ENCODE data around the gene ATIC. TPM values are rescaled to one million over a fixed set of nuclear protein-coding genes. Genes with fewer than 3 reads are reported as not detected.

Gene ATIC
- total RNA-seq, 2 experiments from 2014 or later, result 60.8 to 224 TPM

GRCh38 chr2:215275824-215276223 is 36.0 kb upstream of the ATIC start:
- Histone ChIP-seq H3K36me3 (ENCODE audit: insufficient read depth, low read length) (no peaks in the 10 kb centered on the region), H3K4me3 (ENCODE audit: low read depth, low read length, poor library complexity, severe bottlenecking) (no peak overlapping the region), H2AFZ (ENCODE audit: low read length) (no peak overlapping the region), H3K9me2 (ENCODE audit: insufficient read depth, low read length) (no peaks in the 10 kb centered on the region), H3K79me2 (ENCODE audit: insufficient read depth, low read depth, low read length) (no peaks in the 10 kb centered on the region), H4K20me1 (ENCODE audit: insufficient read depth, low read length) (no peaks in the 10 kb centered on the region), H3K27ac (ENCODE audit: low read depth, low read length, poor library complexity, severe bottlenecking) (no peak overlapping the region), H3K9me3 (ENCODE audit: low read length) (no peaks in the 10 kb centered on the region), H3K4me1 (ENCODE audit: insufficient read depth, low read length, poor library complexity, severe bottlenecking) (no peaks in the 10 kb centered on the region), H3K4me2 (ENCODE audit: low read length) (no peak overlapping the region)
- ChIA-PET CTCF (ENCODE audit: unreplicated experiment) (no interaction called here), POLR2A (interaction anchor here (1.0 kb wide), 1 partner anchor 13 kb away, joined by 3 read pairs; no protein-coding TSS in a partner anchor)
- intact Hi-C loops (cut with micrococcal nuclease; ENCODE audit: unreplicated experiment), result loop anchor here (10.0 kb wide), 1 partner anchor 659 kb away; no protein-coding TSS in a partner anchor
- BruUV-seq (replicated peaks), result no TSS peak
- no peak for TF ChIP-seq EZH2phosphoT487 (IDR thresholded peaks at IDR 0.05; ENCODE audit: borderline replicate concordance, low read depth, low read length)
- TF ChIP-seq CTCF (conservative IDR thresholded peaks at IDR 0.05; ENCODE audit: low read length), result no peak
- DNase-seq (ENCODE audit: low spot score), result no peak

GRCh38 chr2:215277944-215278343 is 33.9 kb upstream of the ATIC start:
- H3K9me3 ChIP-seq (ENCODE audit: low read length), result no peaks in the 10 kb centered on the region
- H3K9me2 ChIP-seq (ENCODE audit: insufficient read depth, low read length), result no peaks in the 10 kb centered on the region
- H2AFZ ChIP-seq (ENCODE audit: low read length), result no peak overlapping the region
- no peak overlapping the region for H3K4me2 ChIP-seq (ENCODE audit: low read length)
- TF ChIP-seq CTCF (conservative IDR thresholded peaks at IDR 0.05; ENCODE audit: low read length), result no peak
- TF ChIP-seq EZH2phosphoT487 (IDR thresholded peaks at IDR 0.05; ENCODE audit: borderline replicate concordance, low read depth, low read length), result no peak
- H3K36me3 ChIP-seq (ENCODE audit: insufficient read depth, low read length), result no peaks in the 10 kb centered on the region
- ChIA-PET CTCF (ENCODE audit: unreplicated experiment) (no interaction called here), POLR2A (no interaction called here)
- no TSS peak for BruUV-seq (replicated peaks)
- intact Hi-C loops (cut with micrococcal nuclease; ENCODE audit: unreplicated experiment), result loop anchor here (10.0 kb wide), 1 partner anchor 657 kb away; no protein-coding TSS in a partner anchor
- DNase-seq (ENCODE audit: low spot score), result no peak
- H3K4me3 ChIP-seq (ENCODE audit: low read depth, low read length, poor library complexity, severe bottlenecking), result no peak overlapping the region
- no peaks in the 10 kb centered on the region for H3K79me2 ChIP-seq (ENCODE audit: insufficient read depth, low read depth, low read length)
- no peak overlapping the region for H3K27ac ChIP-seq (ENCODE audit: low read depth, low read length, poor library complexity, severe bottlenecking)
- H4K20me1 ChIP-seq (ENCODE audit: insufficient read depth, low read length), result no peaks in the 10 kb centered on the region
- H3K4me1 ChIP-seq (ENCODE audit: insufficient read depth, low read length, poor library complexity, severe bottlenecking), result no peaks in the 10 kb centered on the region

GRCh38 chr2:215280326-215280725 is 31.5 kb upstream of the ATIC start:
- intact Hi-C loops (cut with micrococcal nuclease; ENCODE audit: unreplicated experiment), result no loop called here
- Histone ChIP-seq H4K20me1 (ENCODE audit: insufficient read depth, low read length) (no peaks in the 10 kb centered on the region), H3K79me2 (ENCODE audit: insufficient read depth, low read depth, low read length) (no peaks in the 10 kb centered on the region), H3K4me1 (ENCODE audit: insufficient read depth, low read length, poor library complexity, severe bottlenecking) (no peaks in the 10 kb centered on the region), H3K4me3 (ENCODE audit: low read depth, low read length, poor library complexity, severe bottlenecking) (no peak overlapping the region), H2AFZ (ENCODE audit: low read length) (no peak overlapping the region), H3K4me2 (ENCODE audit: low read length) (no peak overlapping the region), H3K9me3 (ENCODE audit: low read length) (no peaks in the 10 kb centered on the region), H3K36me3 (ENCODE audit: insufficient read depth, low read length) (no peaks in the 10 kb centered on the region), H3K27ac (ENCODE audit: low read depth, low read length, poor library complexity, severe bottlenecking) (no peak overlapping the region), H3K9me2 (ENCODE audit: insufficient read depth, low read length) (no peaks in the 10 kb centered on the region)
- CTCF ChIA-PET (ENCODE audit: unreplicated experiment), result no interaction called here
- no peak for DNase-seq (ENCODE audit: low spot score)
- TF ChIP-seq CTCF (conservative IDR thresholded peaks at IDR 0.05; ENCODE audit: low read length) (no peak), EZH2phosphoT487 (IDR thresholded peaks at IDR 0.05; ENCODE audit: borderline replicate concordance, low read depth, low read length) (no peak)
- no TSS peak for BruUV-seq (replicated peaks)
- POLR2A ChIA-PET, result no interaction called here
